Tibial artery (tissue), 4 donors: ENCODE measurements around the gene FBXL22.

Experiments
- DNase-seq, 2 donors: peaks; one replicate each; pipeline ENCODE4 v3.0.0-alpha.2; 2019
- H3K27ac ChIP-seq, 2 donors: fragments of 200-600 bp; sonication (generic) in 1 of 2; 1 replicate in 1 of 2; 2 replicates in 1 of 2; pipeline ENCODE4 v1.5.1; 2018 to 2019; ENCODE audit warnings: mild to moderate bottlenecking in 1 of 2
- H3K27me3 ChIP-seq, 2 donors: fragments of 200-600 bp; sonication (generic) in 1 of 2; one replicate each; pipeline versions ENCODE4 v1.5.1 to v1.6.0; 2016 to 2019
- H3K36me3 ChIP-seq, 3 donors: fragments of 200-600 bp; sonication (generic) in 2 of 3; one replicate each; pipeline ENCODE4 v1.5.1; 2016 to 2019; ENCODE audit warnings: mild to moderate bottlenecking in 2 of 3
- H3K4me1 ChIP-seq, 4 donors: fragments of 200-600 bp; sonication (generic) in 2 of 4; 1 replicate in 3 of 4; 2 replicates in 1 of 4; pipeline ENCODE4 v1.5.1; 2016 to 2019
- H3K4me3 ChIP-seq, 2 donors: fragments of 200-600 bp; sonication (generic) in 1 of 2; 1 replicate in 1 of 2; 2 replicates in 1 of 2; pipeline ENCODE4 v1.5.1; 2018 to 2019; ENCODE audit warnings: mild to moderate bottlenecking in 2 of 2
- H3K9me3 ChIP-seq, 3 donors: fragments of 200-600 bp; sonication (generic) in 1 of 3; one replicate each; pipeline ENCODE4 v1.5.1; 2016 to 2019
- CTCF ChIP-seq, 2 experiments: fragments of 200-600 bp in 1 of 2; fragments of 450-650 bp in 1 of 2; IDR thresholded peaks; one replicate each; pipeline ENCODE4 v1.5.1; 2017 to 2019; ENCODE audit warnings: antibody characterized with exemption in 2 of 2, mild to moderate bottlenecking in 1 of 2, moderate library complexity in 1 of 2
- intact Hi-C: fragments of 100-400 bp; cut with DNase I; formaldehyde crosslinking; loops from one replicate; pipeline ENCODE4 v1.15.0; 2023; ENCODE audit warnings: low total_unique reads

Gene FBXL22

GRCh38 chr15:63593705-63594671, 3.2 kb upstream of the FBXL22 start:
- peaks cover 20 to 38% (median 29%) of the 10 kb centered on the region in 3 donors for H3K36me3 ChIP-seq
- no peaks in the 10 kb centered on the region for H3K27me3 ChIP-seq
- no peaks in the 10 kb centered on the region for H3K9me3 ChIP-seq
- DNase-seq = no peak
- no peak for TF ChIP-seq CTCF (IDR thresholded peaks at IDR 0.05)
- peak overlapping the region in 1 of 2 donors; percentile 89 for H3K27ac ChIP-seq
- H3K4me3 ChIP-seq = no peak overlapping the region
- intact Hi-C loops = no loop called here
- peaks cover 0 to 48% (median 44%) of the 10 kb centered on the region in 4 donors for H3K4me1 ChIP-seq

GRCh38 chr15:63595065-63595464, 2.1 kb upstream of the FBXL22 start:
- peak overlapping the region; percentile 85 to 89 for H3K27ac ChIP-seq
- H3K27me3 ChIP-seq = no peaks in the 10 kb centered on the region
- peaks cover 0 to 58% (median 47%) of the 10 kb centered on the region in 4 donors for H3K4me1 ChIP-seq
- no peak for TF ChIP-seq CTCF (IDR thresholded peaks at IDR 0.05)
- no peak overlapping the region for H3K4me3 ChIP-seq
- no peak for DNase-seq
- intact Hi-C loops = loop anchor here (5.0 kb wide), 1 partner anchor 93 kb away; the partner anchor contains the start of gene USP3
- no peaks in the 10 kb centered on the region for H3K9me3 ChIP-seq
- peaks cover 14 to 27% (median 18%) of the 10 kb centered on the region in 3 donors for H3K36me3 ChIP-seq

GRCh38 chr15:63595688-63596087, 1.5 kb upstream of the FBXL22 start:
- Histone ChIP-seq H3K27ac (peak overlapping the region; percentile 85 to 89), H3K4me3 (no peak overlapping the region), H3K9me3 (no peaks in the 10 kb centered on the region), H3K4me1 (peaks cover 0 to 61% (median 47%) of the 10 kb centered on the region in 4 donors), H3K27me3 (no peaks in the 10 kb centered on the region), H3K36me3 (peaks cover 12 to 21% (median 12%) of the 10 kb centered on the region in 3 donors)
- TF ChIP-seq CTCF (IDR thresholded peaks at IDR 0.05) = no peak
- no peak for DNase-seq
- intact Hi-C loops = loop anchor here (5.0 kb wide), 1 partner anchor 93 kb away; the partner anchor contains the start of gene USP3

- Histone ChIP-seq H3K27me3 (no peaks in the 10 kb centered on the region), H3K4me1 (peaks cover 0 to 67% (median 50%) of the 10 kb centered on the region in 4 donors), H3K36me3 (peaks cover 2 to 11% (median 3%) of the 10 kb centered on the region in 3 donors), H3K9me3 (no peaks in the 10 kb centered on the region), H3K4me3 (peak overlapping the region; percentile 66 to 79), H3K27ac (peak overlapping the region; percentile 85 to 89)
- TF ChIP-seq CTCF (IDR thresholded peaks at IDR 0.05) = no peak
- no peak for DNase-seq
- intact Hi-C loops = loop anchor here (5.0 kb wide), 1 partner anchor 94 kb away; the partner anchor contains the start of gene USP3
These were observed 530 bp upstream of the FBXL22 start for GRCh38 chr15:63596676-63597037.

GRCh38 chr15:63597821-63598220, 634 bp downstream of the FBXL22 start:
- H3K27ac ChIP-seq = peak overlapping the region; percentile 85 to 89
- no peaks in the 10 kb centered on the region for H3K27me3 ChIP-seq
- no peak for DNase-seq
- no peaks in the 10 kb centered on the region for H3K9me3 ChIP-seq
- no peak for TF ChIP-seq CTCF (IDR thresholded peaks at IDR 0.05)
- no peaks in the 10 kb centered on the region for H3K36me3 ChIP-seq
- intact Hi-C loops = loop anchor here (5.0 kb wide), 1 partner anchor 96 kb away; the partner anchor contains the start of gene USP3
- peak overlapping the region; percentile 66 to 79 for H3K4me3 ChIP-seq
- peaks cover 0 to 79% (median 56%) of the 10 kb centered on the region in 4 donors for H3K4me1 ChIP-seq
